Psoas muscle (tissue), 8 donors: ENCODE measurements around the gene DNASE1L2. TPM values are rescaled to one million over a fixed set of nuclear protein-coding genes. Genes with fewer than 3 reads are reported as not detected.

Source experiments
- ATAC-seq, 4 donors: fragments of 200-7000 bp; cut with Tn5 transposase; one replicate each; pipeline ENCODE4 v1.9.1; 2020; ENCODE audit warnings: moderate library complexity in 3 of 4, mild to moderate bottlenecking in 2 of 4
- DNase-seq, 2 donors: peaks; one replicate each; pipeline ENCODE4 v3.0.0-alpha.2; 2020
- H3K27ac ChIP-seq: fragments of 200-600 bp; one replicate; pipeline ENCODE4 v1.8.0; 2022
- H3K27me3 ChIP-seq, 3 donors: fragments of 200-600 bp in 1 of 3; one replicate each; pipeline versions ENCODE4 v1.6.1 to v1.8.0; 2013 to 2022; ENCODE audit warnings: low read length in 2 of 3, mild to moderate bottlenecking in 2 of 3, moderate library complexity in 1 of 3; ENCODE audit not compliant: insufficient read depth in 3 of 3
- H3K36me3 ChIP-seq, 2 donors: fragments of 200-600 bp in 1 of 2; one replicate each; pipeline versions ENCODE4 v1.6.1 to v1.8.0; 2013 to 2022; ENCODE audit warnings: low read depth in 1 of 2, mild to moderate bottlenecking in 1 of 2, moderate library complexity in 1 of 2; ENCODE audit not compliant: insufficient read depth in 1 of 2
- H3K4me1 ChIP-seq: fragments of 200-600 bp; one replicate; pipeline ENCODE4 v1.8.0; 2022
- H3K4me3 ChIP-seq: fragments of 200-600 bp; one replicate; pipeline ENCODE4 v1.8.0; 2022; ENCODE audit warnings: mild to moderate bottlenecking
- H3K9me3 ChIP-seq: fragments of 200-600 bp; one replicate; pipeline ENCODE4 v1.8.0; 2022
- CTCF ChIP-seq: fragments of 200-600 bp; IDR thresholded peaks from one replicate; pipeline ENCODE4 v1.8.0; 2022; ENCODE audit warnings: antibody characterized with exemption
- WGBS, 3 donors: extraction: QIAGEN DNeasy Blood & Tissue Kit; methylation state at CpG; one replicate each; pipeline versions ENCODE4 v1.1.6 to v1.1.7; 2013; 5-methylcytosine and 5-hydroxymethylcytosine counted together
- intact Hi-C, 2 donors: fragments of 100-400 bp; cut with DNase I; formaldehyde crosslinking; loops; one replicate each; pipeline versions ENCODE4 v1.11.0 to v1.14.2; 2022
- polyA plus RNA-seq, 3 donors: library from polyadenylated mRNA; stranded (reverse); fragments of 200-250 nt; gene quantifications; one replicate each; pipeline ENCODE4 v1.2.3, GENCODE V29; 2013
- total RNA-seq, 4 donors: library from RNA; stranded (reverse); fragmentation: NEBNext Ultra II Directional in 2 of 4; extraction: Animal tissue kit (Norgen Biotek cat#: 25700) in 2 of 4; gene quantifications; one replicate each; pipeline versions ENCODE4 v1.2.1 to v1.2.4, GENCODE V29; 2021 to 2023
- donor health status: healthy with polysubstance abuse.
- donor health status: DM: no; HTN: no; CAD: no; lungs with moderate emphysema.
- donor health status: Bipolar disorder and iron deficiency.
- donor health status: healthy.
- donor health status: DM: yes; HTN: yes; CAD: no.
- donor health status: DM: no; HTN: no; CAD: no.
- donor health status: DM: no; HTN: no; CAD: no.
- donor health status: DM: yes; HTN: yes; CAD: no.

Gene DNASE1L2
- total and polyA plus RNA-seq, 7 donors = 0.17 to 1.2 (median 0.34) TPM

- Histone ChIP-seq H3K36me3 (no peaks in the 10 kb centered on the region), H3K9me3 (no peaks in the 10 kb centered on the region), H3K27ac (no peak overlapping the region), H3K4me3 (no peak overlapping the region), H3K4me1 (no peaks in the 10 kb centered on the region), H3K27me3 (peaks cover 0 to 7% (median 1%) of the 10 kb centered on the region in 3 donors)
- ATAC-seq (no peak), DNase-seq (no peak)
- no peak for TF ChIP-seq CTCF
- intact Hi-C loops = no loop called here
- 89 to 91% (median 90%) methylated on average over 24 to 25 of the region's 25 CpGs for WGBS, 3 donors
Observed at GRCh38 chr16:2189252-2189893, 46.9 kb upstream of the DNASE1L2 start.

GRCh38 chr16:2190002-2190658 is 46.1 kb upstream of the DNASE1L2 start:
- intact Hi-C loops = loop anchor here in 1 of 2 donors (5.0 kb wide), 1 partner anchor 312 kb away; no protein-coding TSS in a partner anchor
- 77 to 81% (median 79%) methylated on average over 24 of the region's 24 CpGs for WGBS, 3 donors
- peaks cover 0 to 14% (median 7%) of the 10 kb centered on the region in 3 donors for H3K27me3 ChIP-seq
- H3K9me3 ChIP-seq = no peaks in the 10 kb centered on the region
- DNase-seq = no peak
- no peak overlapping the region for H3K27ac ChIP-seq
- no peak overlapping the region for H3K4me3 ChIP-seq
- no peaks in the 10 kb centered on the region for H3K36me3 ChIP-seq
- ATAC-seq = no peak
- peaks cover under 1% of the 10 kb centered on the region for H3K4me1 ChIP-seq
- TF ChIP-seq CTCF = no peak

- Histone ChIP-seq H3K36me3 (no peaks in the 10 kb centered on the region), H3K4me1 (peaks cover 7% of the 10 kb centered on the region), H3K4me3 (no peak overlapping the region), H3K9me3 (no peaks in the 10 kb centered on the region), H3K27ac (no peak overlapping the region), H3K27me3 (peaks cover 0 to 22% (median 7%) of the 10 kb centered on the region in 3 donors)
- WGBS, 3 donors = 71 to 74% (median 72%) methylated on average over 24 to 25 of the region's 25 CpGs
- TF ChIP-seq CTCF = no peak
- intact Hi-C loops = loop anchor here in 1 of 2 donors (5.0 kb wide), 1 partner anchor 311 kb away; no protein-coding TSS in a partner anchor
- ATAC-seq (no peak), DNase-seq (no peak)
Observed at GRCh38 chr16:2190659-2191445, 45.4 kb upstream of the DNASE1L2 start.

GRCh38 chr16:2191446-2191706 is 44.9 kb upstream of the DNASE1L2 start:
- Histone ChIP-seq H3K27ac (no peak overlapping the region), H3K9me3 (no peaks in the 10 kb centered on the region), H3K36me3 (no peaks in the 10 kb centered on the region), H3K4me1 (peaks cover 8% of the 10 kb centered on the region), H3K4me3 (no peak overlapping the region), H3K27me3 (peaks cover 0 to 25% (median 7%) of the 10 kb centered on the region in 3 donors)
- no peak for DNase-seq
- no peak for TF ChIP-seq CTCF
- intact Hi-C loops = loop anchor here in 1 of 2 donors (5.0 kb wide), 1 partner anchor 311 kb away; no protein-coding TSS in a partner anchor
- 79 to 84% (median 81%) methylated on average over 11 of the region's 11 CpGs for WGBS, 3 donors
- no peak for ATAC-seq
